GM21717 (cell line): ENCODE data around the gene TMPRSS2.

Experiments
- ATAC-seq: cut with Tn5 transposase; IDR thresholded peaks from one replicate; pipeline ENCODE4 v1.9.1; 2021; ENCODE audit warnings: mild to moderate bottlenecking, moderate library complexity; ENCODE audit not compliant: unreplicated experiment

The TMPRSS2 gene

GRCh38 chr21:41482980-41483379 is 25.0 kb downstream of the TMPRSS2 start:
- ATAC-seq: no peak

GRCh38 chr21:41482301-41482700 is 25.7 kb downstream of the TMPRSS2 start:
- ATAC-seq: no peak

- no peak for ATAC-seq
Observed at GRCh38 chr21:41481191-41481590, 26.8 kb downstream of the TMPRSS2 start.

DNA sequence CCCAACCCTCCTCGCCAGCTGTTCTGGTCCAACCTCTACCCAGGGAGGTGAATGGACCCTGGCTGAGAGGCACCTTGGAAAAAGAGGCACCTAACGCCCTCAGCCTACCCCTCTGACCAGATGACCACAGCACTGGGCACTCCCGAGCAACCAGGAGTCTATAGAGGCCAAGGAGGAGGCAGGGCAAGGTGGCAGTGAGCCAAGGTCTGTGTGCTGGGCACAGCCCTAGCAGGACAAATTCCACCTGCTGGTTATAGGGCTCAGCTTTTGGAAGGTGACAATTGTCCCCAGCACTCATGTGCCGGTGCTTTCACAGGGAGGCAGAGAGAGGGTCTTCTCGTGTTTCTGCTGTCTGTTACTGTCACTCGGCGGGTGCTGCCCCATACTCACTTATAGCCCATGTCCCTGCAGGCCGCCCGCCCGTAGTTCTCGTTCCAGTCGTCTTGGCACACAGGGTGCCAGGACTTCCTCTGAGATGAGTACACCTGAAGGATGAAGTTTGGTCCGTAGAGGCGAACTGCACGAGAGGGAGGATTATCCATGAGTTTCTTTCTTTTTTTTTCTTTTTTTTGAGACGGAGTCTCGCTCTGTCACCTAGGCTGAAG is 27.8 kb downstream of the TMPRSS2 start:
- no peak for ATAC-seq

DNA sequence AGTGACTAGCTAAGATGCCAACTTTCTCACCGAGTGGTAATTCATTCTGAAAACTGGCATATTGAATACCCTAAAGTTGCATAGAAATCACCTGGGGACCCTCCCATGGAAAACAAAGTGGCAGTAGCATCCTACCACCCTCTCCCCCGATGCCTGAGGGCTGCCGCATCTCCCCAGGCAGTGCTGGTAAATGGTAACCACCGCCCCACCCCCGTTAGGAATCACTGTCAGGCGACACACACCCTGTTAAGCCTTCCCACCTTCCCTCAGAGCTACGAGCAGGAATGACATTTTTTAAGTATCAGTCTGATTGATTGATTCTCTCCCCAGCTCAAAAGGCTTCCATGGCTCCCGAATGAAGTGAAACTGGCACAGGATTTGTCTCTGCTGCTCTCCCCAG is 28.3 kb downstream of the TMPRSS2 start:
- ATAC-seq: no peak

DNA sequence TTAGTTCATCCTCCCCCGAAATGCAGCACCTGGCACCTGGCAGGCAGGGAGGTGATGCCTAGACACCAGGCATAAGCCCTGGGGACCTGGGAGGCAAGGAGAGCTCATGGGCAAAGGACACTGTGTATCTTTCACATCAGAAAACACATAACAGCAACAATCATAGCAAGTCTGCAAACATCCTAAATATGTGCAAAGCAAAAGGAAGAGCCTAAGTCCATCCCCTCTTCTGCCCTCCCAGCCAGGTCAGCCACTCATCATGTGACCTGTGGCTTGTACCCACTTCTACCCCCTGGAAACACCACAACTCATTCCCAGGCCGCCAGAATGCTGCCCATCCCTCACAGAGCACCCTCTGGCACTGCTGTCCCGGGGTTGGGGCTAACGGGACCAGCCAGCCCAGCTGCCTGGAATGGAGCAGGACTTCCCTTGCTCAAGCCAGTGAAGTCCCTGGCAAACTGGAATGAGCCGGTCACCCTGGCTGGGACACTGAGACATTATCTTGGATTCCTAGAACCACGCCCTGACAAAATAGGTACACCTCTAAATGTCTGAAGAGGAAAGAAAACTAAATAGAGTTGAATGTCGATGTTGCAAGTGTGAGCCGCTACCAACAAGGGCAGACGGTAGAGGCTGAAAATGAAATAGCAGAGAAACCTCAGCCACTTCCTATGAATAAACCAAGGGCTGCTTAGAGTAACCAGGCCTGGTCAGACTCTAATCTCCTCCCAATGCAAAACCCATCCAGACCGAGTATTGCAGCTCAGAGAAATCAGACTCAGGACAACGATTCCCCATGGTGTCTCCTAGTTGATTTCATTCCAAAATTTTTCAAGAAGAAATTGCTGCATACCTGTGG is 29.4 kb downstream of the TMPRSS2 start:
- ATAC-seq: no peak

- no peak for ATAC-seq
Observed at GRCh38 chr21:41477641-41478318, 30.2 kb downstream of the TMPRSS2 start.

GRCh38 chr21:41475714-41476420 is 32.1 kb downstream of the TMPRSS2 start:
- no peak for ATAC-seq

DNA sequence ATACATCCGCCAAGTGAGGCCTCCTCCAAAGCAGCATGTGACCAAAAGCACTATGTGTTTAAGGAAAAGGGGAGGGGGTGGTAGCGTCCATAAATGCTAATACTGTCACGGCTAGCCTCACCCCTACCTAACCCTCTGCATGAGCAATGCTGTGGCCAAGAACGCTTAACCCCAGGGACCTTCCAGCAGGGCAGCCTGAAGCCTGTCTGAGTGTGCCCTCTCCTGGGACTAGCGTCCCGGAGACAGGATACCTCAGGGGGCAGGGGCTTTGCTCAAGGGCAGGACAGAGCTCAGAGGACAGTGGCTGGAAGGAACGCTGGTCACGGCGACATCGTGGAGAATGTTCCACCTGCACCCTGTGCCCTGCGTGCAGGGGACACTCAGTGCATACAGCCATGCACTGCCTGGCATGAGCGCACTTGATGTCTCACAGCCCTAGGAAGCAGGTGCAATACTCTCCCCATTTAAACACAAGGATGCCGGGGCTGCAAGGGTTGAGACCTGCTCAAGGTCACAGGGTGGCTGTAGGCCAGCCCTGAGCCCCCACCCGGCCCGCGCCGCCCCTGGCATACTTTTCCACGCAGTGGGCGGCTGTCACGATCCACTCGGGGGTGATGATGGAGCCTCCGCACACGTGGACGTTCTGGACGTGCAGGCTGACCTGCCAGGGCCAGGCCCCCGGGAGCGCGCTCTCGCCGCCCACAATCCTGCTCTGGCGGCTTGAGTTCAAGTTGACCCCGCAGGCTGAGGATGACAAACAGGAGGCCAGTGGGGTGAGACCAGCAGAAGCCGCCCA is 35.0 kb downstream of the TMPRSS2 start:
- ATAC-seq: no peak

DNA sequence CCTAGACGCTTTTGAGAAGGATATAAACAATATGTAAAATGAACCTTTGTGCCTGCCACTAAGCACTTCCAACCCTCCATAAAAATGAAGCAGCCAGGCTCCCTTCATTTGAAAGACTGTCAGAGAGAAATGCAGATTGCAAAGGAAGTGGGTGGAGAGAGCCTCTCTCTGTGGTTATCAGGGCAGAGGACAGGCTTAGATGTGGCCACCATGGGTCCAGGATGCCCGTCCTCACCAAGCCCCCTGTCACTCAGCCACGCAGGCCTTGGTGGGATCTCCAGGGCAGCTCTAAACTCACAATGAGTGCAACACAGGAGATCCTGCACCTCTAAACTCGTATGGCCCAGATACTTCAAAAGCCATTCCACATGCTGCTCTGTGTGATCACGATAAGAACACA is 37.9 kb downstream of the TMPRSS2 start:
- ATAC-seq: no peak

GRCh38 chr21:41466024-41466820 is 41.7 kb downstream of the TMPRSS2 start:
- no peak for ATAC-seq

- ATAC-seq: no peak
Observed at GRCh38 chr21:41465176-41465781, 42.7 kb downstream of the TMPRSS2 start.

- ATAC-seq: no peak
Observed at GRCh38 chr21:41460578-41461527, 47.1 kb downstream of the TMPRSS2 start.

DNA sequence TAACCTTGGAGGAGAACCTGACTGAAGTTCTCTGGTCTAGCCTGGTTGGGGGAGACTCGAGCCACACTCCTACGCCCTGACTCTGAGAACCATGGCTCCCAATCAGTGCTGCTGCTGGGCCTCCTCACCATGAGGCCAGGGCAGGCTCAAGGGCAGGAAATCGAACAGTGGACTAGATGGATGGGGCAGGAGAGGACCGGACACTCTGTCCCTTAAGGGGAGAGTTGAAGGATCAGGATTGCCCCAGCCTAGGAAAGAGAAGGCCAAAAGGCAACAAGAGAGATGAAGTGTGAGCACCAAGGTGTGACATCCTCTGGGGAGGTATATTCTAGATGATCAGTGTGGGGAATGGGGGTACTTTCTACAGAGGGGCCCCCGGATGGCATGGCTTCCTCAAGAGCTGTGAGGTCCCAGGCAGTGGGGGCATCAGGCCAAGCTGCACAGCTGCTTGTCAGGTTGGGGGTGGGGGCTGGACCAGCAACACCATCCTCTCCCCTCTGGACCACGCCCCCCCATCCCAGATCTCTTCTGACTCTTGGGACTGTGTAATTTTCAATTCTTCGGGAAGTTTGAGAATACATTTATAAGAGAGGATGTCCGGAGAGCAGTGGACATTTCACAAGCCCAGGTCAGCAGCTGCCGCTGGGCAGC is 47.9 kb downstream of the TMPRSS2 start:
- ATAC-seq: no peak

- no peak for ATAC-seq
Observed at GRCh38 chr21:41458559-41458958, 49.4 kb downstream of the TMPRSS2 start.

GRCh38 chr21:41458121-41458520 is 49.8 kb downstream of the TMPRSS2 start:
- no peak for ATAC-seq

GRCh38 chr21:41453761-41454160 is 54.2 kb downstream of the TMPRSS2 start:
- no peak for ATAC-seq

DNA sequence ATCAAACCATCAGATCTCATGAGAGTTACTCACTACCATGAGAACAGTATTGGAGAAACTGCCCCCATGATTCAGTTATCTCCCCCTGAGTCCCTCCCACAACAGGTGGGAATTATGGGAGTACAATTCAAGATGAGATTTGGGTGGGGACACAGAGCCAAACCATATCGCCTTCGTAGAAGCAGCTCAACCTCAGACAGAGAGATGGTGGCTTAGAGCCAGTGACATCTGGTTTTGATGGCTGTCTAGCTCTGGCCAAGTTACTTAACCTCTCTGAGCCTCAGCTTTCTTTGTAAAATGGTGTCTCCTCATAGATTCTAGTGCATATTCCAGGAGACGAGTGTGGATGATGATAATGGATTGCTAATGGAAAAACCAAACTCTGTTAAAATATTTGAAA is 54.8 kb downstream of the TMPRSS2 start:
- no peak for ATAC-seq
